Measurements from ENCODE around the gene ROR2.

GRCh38 chr9:91683269-91683668 lies 266.8 kb downstream of the ROR2 start:
- TF ChIP-seq POLR2AphosphoS5 (IDR thresholded peaks at IDR 0.05; ENCODE audit: low read depth, low read length) (no peak), TAF1 (IDR thresholded peaks at IDR 0.05; ENCODE audit: borderline replicate concordance, low read depth, low read length) (no peak)

Measured in GM12892 (cell line).